NB4 (cell line): Measurements from ENCODE around the gene FERMT1.

Experiments used
- DNase-seq: peaks from one replicate; pipeline ENCODE4 v3.0.0; 2010; ENCODE audit warnings: low read depth
- H3K4me3 ChIP-seq: one replicate; pipeline ENCODE4 v1.5.1; 2011; ENCODE audit warnings: mild to moderate bottlenecking, low read depth, low read length, moderate library complexity
- MYC ChIP-seq: IDR thresholded peaks from 2 replicates; pipeline ENCODE4 v1.6.1; 2011; ENCODE audit warnings: low read depth, low read length
- POLR2A ChIP-seq: IDR thresholded peaks from 2 replicates; pipeline ENCODE4 v1.6.1; 2011; ENCODE audit warnings: mild to moderate bottlenecking; ENCODE audit not compliant: insufficient read length; ENCODE audit errors: extremely low read depth
- TF ChIP-seq, protein P1 (sequence below): IDR thresholded peaks from one replicate; pipeline ENCODE4 v1.5.1; 2012; ENCODE audit warnings: low read depth, low read length
- TF ChIP-seq, protein P2 (sequence below): IDR thresholded peaks from 2 replicates; pipeline ENCODE4 v1.6.1; 2011; ENCODE audit warnings: low read depth, low read length

The FERMT1 gene

DNA sequence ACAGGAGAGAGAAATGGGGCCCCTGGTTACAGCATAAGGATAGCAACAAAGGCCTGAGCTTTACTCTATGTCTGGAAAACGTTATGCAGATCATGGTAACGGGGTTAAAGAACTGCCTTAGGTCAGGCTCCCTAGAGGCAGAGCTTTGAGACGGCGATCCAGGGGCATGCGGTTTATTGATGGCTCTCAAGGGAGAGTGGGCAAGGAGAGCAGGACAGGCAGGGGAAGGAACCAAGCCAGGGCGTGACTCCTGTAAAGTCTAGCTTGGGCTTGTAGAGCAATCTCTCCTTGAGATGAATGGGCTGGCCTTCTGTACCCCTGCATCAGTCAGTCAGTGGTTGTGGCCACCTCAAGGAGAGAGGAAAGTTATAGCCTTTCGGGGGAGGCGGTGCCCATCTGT is 12.5 kb upstream of the FERMT1 start:
- peak; percentile 87 for DNase-seq
- TF ChIP-seq POLR2A (no peak), MYC (no peak)
- TF ChIP-seq, protein P1, sequence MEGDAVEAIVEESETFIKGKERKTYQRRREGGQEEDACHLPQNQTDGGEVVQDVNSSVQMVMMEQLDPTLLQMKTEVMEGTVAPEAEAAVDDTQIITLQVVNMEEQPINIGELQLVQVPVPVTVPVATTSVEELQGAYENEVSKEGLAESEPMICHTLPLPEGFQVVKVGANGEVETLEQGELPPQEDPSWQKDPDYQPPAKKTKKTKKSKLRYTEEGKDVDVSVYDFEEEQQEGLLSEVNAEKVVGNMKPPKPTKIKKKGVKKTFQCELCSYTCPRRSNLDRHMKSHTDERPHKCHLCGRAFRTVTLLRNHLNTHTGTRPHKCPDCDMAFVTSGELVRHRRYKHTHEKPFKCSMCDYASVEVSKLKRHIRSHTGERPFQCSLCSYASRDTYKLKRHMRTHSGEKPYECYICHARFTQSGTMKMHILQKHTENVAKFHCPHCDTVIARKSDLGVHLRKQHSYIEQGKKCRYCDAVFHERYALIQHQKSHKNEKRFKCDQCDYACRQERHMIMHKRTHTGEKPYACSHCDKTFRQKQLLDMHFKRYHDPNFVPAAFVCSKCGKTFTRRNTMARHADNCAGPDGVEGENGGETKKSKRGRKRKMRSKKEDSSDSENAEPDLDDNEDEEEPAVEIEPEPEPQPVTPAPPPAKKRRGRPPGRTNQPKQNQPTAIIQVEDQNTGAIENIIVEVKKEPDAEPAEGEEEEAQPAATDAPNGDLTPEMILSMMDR = no peak
- TF ChIP-seq, protein P2, sequence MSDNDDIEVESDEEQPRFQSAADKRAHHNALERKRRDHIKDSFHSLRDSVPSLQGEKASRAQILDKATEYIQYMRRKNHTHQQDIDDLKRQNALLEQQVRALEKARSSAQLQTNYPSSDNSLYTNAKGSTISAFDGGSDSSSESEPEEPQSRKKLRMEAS = no peak
- no peak overlapping the region for H3K4me3 ChIP-seq

DNA sequence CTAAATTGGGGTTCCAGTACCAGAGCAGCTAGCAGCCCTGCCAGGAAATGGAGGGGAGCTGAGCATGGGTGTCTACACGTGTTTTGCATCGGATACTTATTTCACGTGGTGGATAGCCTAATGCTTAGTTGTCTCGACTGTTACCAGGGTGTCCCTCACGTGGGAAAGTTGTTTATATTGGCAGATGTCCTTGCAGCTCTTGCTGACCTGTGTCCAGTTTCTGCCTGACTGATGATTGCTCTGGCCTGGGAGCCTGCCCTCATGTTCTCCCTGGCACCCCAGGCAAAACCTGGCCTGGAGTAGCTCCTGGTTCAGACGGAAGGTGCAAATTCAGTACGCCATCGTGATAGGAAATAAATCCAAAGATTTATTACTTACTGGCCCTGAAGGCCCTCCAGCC is 11.8 kb upstream of the FERMT1 start:
- TF ChIP-seq MYC (no peak), POLR2A (no peak)
- TF ChIP-seq, protein P1 = no peak
- TF ChIP-seq, protein P2 = no peak
- H3K4me3 ChIP-seq = no peak overlapping the region
- DNase-seq = no peak

DNA sequence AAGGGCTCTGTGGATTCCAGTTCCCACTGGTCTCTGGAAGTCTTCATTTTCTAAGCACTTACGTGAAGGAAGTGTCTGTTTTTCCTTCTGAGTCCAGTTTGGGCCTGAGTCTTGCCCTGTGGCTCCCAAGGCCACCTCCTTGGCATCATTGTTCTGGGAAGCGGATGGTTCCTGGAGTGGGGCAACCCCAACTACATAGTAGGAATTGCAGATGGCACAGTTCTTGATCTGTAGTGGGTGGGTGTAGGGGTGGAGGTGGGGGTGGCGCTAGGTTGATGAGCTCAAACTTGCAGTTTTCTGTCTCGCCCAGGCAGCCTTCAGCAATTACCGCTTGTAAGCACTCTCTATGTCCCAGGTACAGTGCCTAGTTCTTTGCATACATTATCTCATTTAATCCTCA is 7.2 kb upstream of the FERMT1 start:
- TF ChIP-seq, protein P1 = no peak
- TF ChIP-seq, protein P2 = no peak
- TF ChIP-seq MYC (no peak), POLR2A (no peak)
- H3K4me3 ChIP-seq = no peak overlapping the region
- no peak for DNase-seq

DNA sequence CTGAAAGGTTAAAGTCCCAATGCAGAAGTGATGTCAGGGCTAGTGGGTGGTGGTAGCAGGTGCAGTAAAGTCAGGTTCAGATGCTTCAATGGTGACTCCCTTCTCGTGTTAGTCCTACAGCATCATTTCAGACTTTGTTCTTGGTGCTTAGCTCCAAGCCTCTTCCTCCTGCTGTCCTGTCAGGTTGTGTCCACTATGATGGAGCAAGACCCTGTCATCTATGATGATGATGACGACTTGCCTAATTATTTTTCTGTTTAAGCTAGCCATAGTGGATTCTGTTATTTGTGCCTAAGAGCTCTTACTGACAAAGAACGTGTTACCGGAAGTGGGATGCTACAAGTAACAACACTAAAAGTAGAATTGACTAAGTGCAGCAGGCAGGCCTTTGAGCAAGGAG is 5.0 kb upstream of the FERMT1 start:
- no peak overlapping the region for H3K4me3 ChIP-seq
- TF ChIP-seq, protein P1 = no peak
- TF ChIP-seq POLR2A = no peak
- TF ChIP-seq, protein P2 = no peak
- TF ChIP-seq MYC = no peak
- no peak for DNase-seq

DNA sequence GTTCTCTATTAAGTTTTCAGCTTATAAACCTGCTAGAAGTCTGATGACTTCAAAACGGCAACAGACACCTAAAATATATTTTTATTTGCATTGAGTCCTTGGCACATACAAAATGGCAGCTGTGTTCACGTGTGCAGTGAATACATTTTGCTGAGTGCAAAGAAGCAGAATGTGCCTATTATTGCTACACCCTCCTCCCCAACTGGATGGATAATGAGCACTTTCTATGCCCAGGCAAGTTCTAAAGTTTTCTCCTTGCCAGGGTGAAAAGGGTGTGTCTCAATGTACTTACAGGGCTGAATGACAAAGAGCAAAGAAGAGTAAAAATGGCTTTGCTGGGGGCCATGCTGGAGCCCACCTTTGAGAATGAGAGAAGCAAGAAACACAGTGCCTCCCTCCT is 4.0 kb upstream of the FERMT1 start:
- TF ChIP-seq MYC (no peak), POLR2A (no peak)
- TF ChIP-seq, protein P1 = no peak
- TF ChIP-seq, protein P2 = no peak
- no peak overlapping the region for H3K4me3 ChIP-seq
- DNase-seq = no peak

DNA sequence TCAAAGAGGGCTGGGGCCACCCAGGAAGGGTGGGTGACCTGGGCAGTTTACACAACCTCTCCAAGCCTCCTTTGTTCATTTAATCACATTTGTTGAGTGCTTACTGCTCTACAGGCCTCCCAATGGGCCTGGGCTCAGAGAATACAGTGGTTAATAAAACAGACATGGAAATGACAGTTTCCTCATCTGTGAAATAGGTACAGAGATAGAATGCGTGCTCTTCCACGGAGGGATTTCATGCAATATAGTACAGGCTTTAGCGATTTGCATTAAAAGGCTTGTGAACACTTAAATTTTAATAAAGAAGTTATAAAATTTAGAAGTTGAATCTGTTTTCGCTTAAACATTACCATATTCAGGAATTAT is 802 bp upstream of the FERMT1 start:
- TF ChIP-seq POLR2A (no peak), MYC (no peak)
- TF ChIP-seq, protein P2 = no peak
- TF ChIP-seq, protein P1 = no peak
- DNase-seq = no peak
- H3K4me3 ChIP-seq = peak overlapping the region; percentile 81
